Neural cell (in vitro differentiated cells): ENCODE results near the gene CD300A. TPM values are rescaled to one million over a fixed set of nuclear protein-coding genes. Genes with fewer than 3 reads are reported as not detected.

Source experiments
- H2AFZ ChIP-seq: fragments of 200-600, 300-800 bp; sonication (generic), shearing (Covaris generic); 2 replicates; pipeline ENCODE4 v1.6.0; 2014; ENCODE audit warnings: low read depth, mild to moderate bottlenecking, antibody characterized with exemption, low read length, moderate library complexity
- H3F3A ChIP-seq: fragments of 200-600 bp; shearing (Covaris generic); 2 replicates; pipeline ENCODE4 v1.6.1; 2016; ENCODE audit warnings: mild to moderate bottlenecking, moderate library complexity, mixed read lengths, antibody characterized with exemption, low read length; ENCODE audit not compliant: insufficient read depth, poor library complexity, severe bottlenecking
- H3K27ac ChIP-seq: fragments of 200-600, 300-800 bp; sonication (generic), shearing (Covaris generic); 2 replicates; pipeline ENCODE4 v1.5.1; 2014; ENCODE audit warnings: mild to moderate bottlenecking, low read length, moderate library complexity
- H3K27me3 ChIP-seq: fragments of 300-800, 200-600 bp; sonication (generic), shearing (Covaris generic); 2 replicates; pipeline ENCODE4 v1.6.0; 2014; ENCODE audit warnings: mild to moderate bottlenecking, low read depth, low read length, moderate library complexity; ENCODE audit not compliant: insufficient read depth
- H3K36me3 ChIP-seq: fragments of 300-800, 200-600 bp; sonication (generic), shearing (Covaris generic); 2 replicates; pipeline ENCODE4 v1.5.1; 2014; ENCODE audit warnings: mild to moderate bottlenecking, antibody characterized with exemption, low read length, moderate library complexity; ENCODE audit not compliant: insufficient read depth
- H3K4me2 ChIP-seq: fragments of 300-800, 200-600 bp; sonication (generic), shearing (Covaris generic); 2 replicates; pipeline ENCODE4 v1.6.0; 2014; ENCODE audit warnings: mild to moderate bottlenecking, low read length
- H3K4me3 ChIP-seq: fragments of 300-800, 200-600 bp; sonication (generic), shearing (Covaris generic); 2 replicates; pipeline ENCODE4 v1.5.1; 2014; ENCODE audit warnings: mild to moderate bottlenecking, low read length, moderate library complexity
- H3K79me2 ChIP-seq: fragments of 200-600 bp; shearing (Covaris generic); replicated peaks from 2 replicates; pipeline ENCODE4 v1.6.0; 2014; ENCODE audit warnings: mild to moderate bottlenecking, low read length, moderate library complexity; ENCODE audit not compliant: insufficient read depth
- H3K9ac ChIP-seq: fragments of 300-800, 200-600 bp; sonication (generic), shearing (Covaris generic); 2 replicates; pipeline ENCODE4 v1.6.1; 2016; ENCODE audit warnings: mild to moderate bottlenecking, low read length, mixed read lengths
- H3K9me2 ChIP-seq: fragments of 200-600 bp; shearing (Covaris generic); 2 replicates; pipeline ENCODE4 v1.6.1; 2016; ENCODE audit warnings: mild to moderate bottlenecking, low read length, mixed read lengths; ENCODE audit not compliant: insufficient read depth
- H3K9me3 ChIP-seq: fragments of 200-600, 300-800 bp; sonication (generic), shearing (Covaris generic); 2 replicates; pipeline ENCODE4 v1.6.1; 2016; ENCODE audit warnings: mild to moderate bottlenecking, mixed run types, low read length, moderate library complexity, mixed read lengths
- H4K20me1 ChIP-seq: fragments of 200-600 bp; shearing (Covaris generic); 2 replicates; pipeline ENCODE4 v1.6.1; 2016; ENCODE audit warnings: mild to moderate bottlenecking, mixed run types; ENCODE audit not compliant: insufficient read depth
- EP300 ChIP-seq: fragments of 450-650 bp; conservative IDR thresholded peaks from 2 replicates; pipeline ENCODE4 v1.6.1; 2014; ENCODE audit warnings: antibody characterized with exemption, mild to moderate bottlenecking, moderate library complexity; ENCODE audit not compliant: poor library complexity, severe bottlenecking
- EZH2 ChIP-seq: fragments of 200-600, 300-800 bp; shearing (Covaris generic), sonication (generic); IDR thresholded peaks from 2 replicates; pipeline ENCODE4 v1.6.1; 2014; ENCODE audit warnings: antibody characterized with exemption, low read length, borderline replicate concordance, mild to moderate bottlenecking; ENCODE audit not compliant: insufficient read depth, poor library complexity, severe bottlenecking
- MXI1 ChIP-seq: fragments of 450-650 bp; conservative IDR thresholded peaks from 2 replicates; pipeline ENCODE4 v1.6.1; 2014; ENCODE audit warnings: antibody characterized with exemption, mild to moderate bottlenecking; ENCODE audit not compliant: poor library complexity, severe bottlenecking
- POLR2AphosphoS5 ChIP-seq: IDR thresholded peaks from 2 replicates; pipeline ENCODE4 v1.6.1; 2012
- RAD21 ChIP-seq: fragments of 450-650 bp; conservative IDR thresholded peaks from 2 replicates; pipeline ENCODE4 v1.6.1; 2014; ENCODE audit warnings: antibody characterized with exemption, mild to moderate bottlenecking, moderate library complexity
- REST ChIP-seq: IDR thresholded peaks from 2 replicates; pipeline ENCODE4 v1.6.1; 2012; ENCODE audit warnings: borderline replicate concordance
- SMC3 ChIP-seq: fragments of 450-650 bp; conservative IDR thresholded peaks from 2 replicates; pipeline ENCODE4 v1.6.1; 2014; ENCODE audit warnings: antibody characterized with exemption, mild to moderate bottlenecking, moderate library complexity; ENCODE audit not compliant: poor library complexity
- TAF1 ChIP-seq: IDR thresholded peaks from 2 replicates; pipeline ENCODE4 v1.6.1; 2012; ENCODE audit warnings: low read depth
- polyA plus RNA-seq: library from polyadenylated mRNA; depleted of rRNA; stranded (reverse); fragments of >200 nt; gene quantifications from 2 replicates; pipeline ENCODE4 v1.2.3, GENCODE V29; 2014
- TF ChIP-seq, protein P1 (sequence below): fragments of 450-650 bp; IDR thresholded peaks from 2 replicates; pipeline ENCODE4 v1.5.1; 2014; ENCODE audit warnings: antibody characterized with exemption, mild to moderate bottlenecking, moderate library complexity; ENCODE audit not compliant: poor library complexity, severe bottlenecking

CD300A gene
- polyA plus RNA-seq, 1 donor from 2014 or later, result 0.35 TPM

- TF ChIP-seq SMC3 (no peak), EZH2 (no peak), RAD21 (no peak), POLR2AphosphoS5 (no peak), MXI1 (no peak), EP300 (no peak)
- no peaks in the 10 kb centered on the region for H3K27me3 ChIP-seq
- no peaks in the 10 kb centered on the region for H3F3A ChIP-seq
- no peak overlapping the region for H3K9ac ChIP-seq
- H3K27ac ChIP-seq, result no peak overlapping the region
- H3K9me2 ChIP-seq, result no peaks in the 10 kb centered on the region
- H3K4me2 ChIP-seq, result no peak overlapping the region
- no peaks in the 10 kb centered on the region for H3K79me2 ChIP-seq
- H3K36me3 ChIP-seq, result no peaks in the 10 kb centered on the region
- no peak overlapping the region for H3K4me3 ChIP-seq
- no peaks in the 10 kb centered on the region for H3K9me3 ChIP-seq
- H2AFZ ChIP-seq, result no peak overlapping the region
- no peaks in the 10 kb centered on the region for H4K20me1 ChIP-seq
These were observed 53.6 kb downstream of the CD300A start for GRCh38 chr17:74520016-74520434.

DNA sequence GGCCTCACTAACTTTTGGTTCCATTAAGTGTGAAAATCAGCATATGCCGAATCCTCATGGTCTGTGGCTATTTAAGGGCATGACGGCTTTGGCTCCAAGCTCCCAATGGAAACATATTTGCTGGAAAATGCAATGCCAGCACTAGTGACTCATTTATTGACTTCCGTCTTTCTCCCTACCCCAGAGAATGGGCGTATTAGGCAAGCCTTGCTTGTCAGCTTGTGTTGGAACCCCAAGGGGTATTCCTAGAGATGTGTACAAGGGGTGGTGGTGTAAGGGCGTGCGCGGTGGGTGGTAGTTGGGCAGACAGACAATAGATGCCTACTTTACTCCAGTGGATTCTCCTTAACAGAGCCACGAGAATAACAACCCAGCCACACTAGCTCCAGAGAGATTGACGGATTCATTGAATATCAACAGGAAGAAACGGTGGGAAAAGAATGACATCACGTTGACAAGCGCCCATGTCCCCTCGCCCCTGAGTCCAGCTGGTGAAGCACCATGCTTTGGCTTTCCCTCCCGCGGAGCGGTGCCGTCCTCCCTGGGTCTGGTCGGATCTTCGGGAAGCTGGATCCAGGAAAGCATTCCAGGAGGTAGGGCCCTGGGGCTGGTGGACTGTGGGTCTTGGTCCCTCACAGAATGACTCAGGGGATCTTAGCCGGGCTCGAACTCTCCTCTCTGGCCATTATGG is 54.5 kb downstream of the CD300A start:
- Histone ChIP-seq H3F3A (no peaks in the 10 kb centered on the region), H3K4me3 (no peak overlapping the region), H3K27me3 (no peaks in the 10 kb centered on the region), H3K9me3 (no peaks in the 10 kb centered on the region), H2AFZ (no peak overlapping the region), H3K9me2 (no peaks in the 10 kb centered on the region), H3K4me2 (no peak overlapping the region), H3K9ac (no peak overlapping the region), H3K27ac (no peak overlapping the region), H4K20me1 (no peaks in the 10 kb centered on the region), H3K36me3 (no peaks in the 10 kb centered on the region), H3K79me2 (no peaks in the 10 kb centered on the region)
- TF ChIP-seq REST (no peak), TAF1 (no peak), EP300 (no peak), POLR2AphosphoS5 (no peak)
- TF ChIP-seq, protein P1, sequence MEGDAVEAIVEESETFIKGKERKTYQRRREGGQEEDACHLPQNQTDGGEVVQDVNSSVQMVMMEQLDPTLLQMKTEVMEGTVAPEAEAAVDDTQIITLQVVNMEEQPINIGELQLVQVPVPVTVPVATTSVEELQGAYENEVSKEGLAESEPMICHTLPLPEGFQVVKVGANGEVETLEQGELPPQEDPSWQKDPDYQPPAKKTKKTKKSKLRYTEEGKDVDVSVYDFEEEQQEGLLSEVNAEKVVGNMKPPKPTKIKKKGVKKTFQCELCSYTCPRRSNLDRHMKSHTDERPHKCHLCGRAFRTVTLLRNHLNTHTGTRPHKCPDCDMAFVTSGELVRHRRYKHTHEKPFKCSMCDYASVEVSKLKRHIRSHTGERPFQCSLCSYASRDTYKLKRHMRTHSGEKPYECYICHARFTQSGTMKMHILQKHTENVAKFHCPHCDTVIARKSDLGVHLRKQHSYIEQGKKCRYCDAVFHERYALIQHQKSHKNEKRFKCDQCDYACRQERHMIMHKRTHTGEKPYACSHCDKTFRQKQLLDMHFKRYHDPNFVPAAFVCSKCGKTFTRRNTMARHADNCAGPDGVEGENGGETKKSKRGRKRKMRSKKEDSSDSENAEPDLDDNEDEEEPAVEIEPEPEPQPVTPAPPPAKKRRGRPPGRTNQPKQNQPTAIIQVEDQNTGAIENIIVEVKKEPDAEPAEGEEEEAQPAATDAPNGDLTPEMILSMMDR, result no peak
